ENCODE measurements around the gene TSSC4.
A peak's percentile ranks its signal among the peaks of the same experiment; 100 is the strongest.
"Not testable (repeated sequence)": the region's sequence is repeated elsewhere in the genome, so short reads cannot be mapped to it uniquely, and the experiment has no call there.

The TSSC4 gene

DNA sequence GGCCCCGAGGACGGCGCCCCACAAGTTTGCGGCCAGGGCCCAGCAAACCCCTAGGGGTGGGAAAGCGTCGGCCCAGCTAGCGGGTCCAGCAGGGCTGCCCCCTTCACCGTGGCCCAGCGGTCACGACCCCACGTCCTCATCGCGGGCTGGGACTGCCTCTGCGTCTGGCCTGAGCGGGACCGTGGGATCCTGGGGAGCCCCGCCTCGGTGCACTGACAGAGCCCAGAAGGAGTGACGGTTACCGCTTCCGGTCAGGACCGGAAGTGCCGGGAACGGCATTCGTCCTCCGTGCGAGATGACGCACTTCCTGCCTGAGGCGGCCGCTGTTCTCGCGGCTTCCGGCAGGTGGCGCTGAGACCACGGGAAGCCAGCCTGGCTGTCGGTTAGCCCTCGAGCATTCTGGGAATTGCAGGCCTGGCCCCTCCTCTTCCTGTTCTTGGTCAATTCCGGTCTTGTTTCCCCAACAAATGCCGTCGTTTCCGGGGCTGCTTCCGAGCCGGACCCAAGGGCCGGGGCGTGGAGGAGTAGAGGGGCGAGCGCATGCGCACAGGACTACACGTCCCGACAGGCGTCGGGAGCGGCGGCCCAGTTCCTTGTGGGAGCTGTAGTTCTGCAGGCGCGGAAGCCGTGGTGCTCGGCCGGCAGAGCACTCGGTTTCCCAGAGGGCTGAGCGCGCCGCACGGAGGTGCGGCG lies at the start of gene TSSC4:
TSSC4 (plus strand) TSS at position 682 of the 693 bp plus-strand sequence. CDS start 1,884 bp downstream, outside the sequence.
- H3K4me3 Mint-ChIP-seq: peak within 1 kb of the TSS; percentile 90 to 96
- H3K9me3 Mint-ChIP-seq: no peaks in the 10 kb centered on the region
- ATAC-seq: peak; percentile 88
- H3K27me3 Mint-ChIP-seq: no peaks in the 10 kb centered on the region
- peaks cover 30% of the 10 kb centered on the region for H3K4me1 Mint-ChIP-seq
- DNase-seq: peak; percentile 99 to 100
- H3K27ac Mint-ChIP-seq: peak within 1 kb of the TSS; percentile 95 to 99

DNA sequence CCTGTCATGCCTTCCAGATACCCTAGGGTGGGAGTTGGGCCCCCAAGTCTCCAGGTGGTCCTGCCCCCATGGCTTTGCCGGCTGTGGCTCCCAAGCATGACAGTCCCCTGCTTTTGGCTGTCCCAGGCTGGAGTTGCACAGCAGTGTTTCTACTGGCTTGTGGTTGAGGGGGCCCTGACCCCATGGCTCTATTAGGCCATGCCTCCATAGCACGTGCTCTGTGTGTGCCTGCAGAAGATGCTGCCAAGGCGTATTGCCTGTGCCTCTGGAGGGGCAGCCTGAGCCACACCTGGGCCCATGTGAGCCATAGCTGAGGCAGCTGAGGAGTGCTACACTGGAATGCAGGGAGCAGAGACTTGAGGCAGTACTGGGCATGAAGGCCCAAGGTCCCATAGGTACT lies 48.8 kb upstream of the TSSC4 start:
- peaks cover 5 to 28% of the 10 kb centered on the region in 2 donors for H3K9me3 Mint-ChIP-seq
- H3K27ac Mint-ChIP-seq: no peak overlapping the region
- no peaks in the 10 kb centered on the region for H3K4me1 Mint-ChIP-seq
- H3K27me3 Mint-ChIP-seq: no peaks in the 10 kb centered on the region
- H3K4me3 Mint-ChIP-seq: no peak overlapping the region
- ATAC-seq (no peak), DNase-seq (no peak)

DNA sequence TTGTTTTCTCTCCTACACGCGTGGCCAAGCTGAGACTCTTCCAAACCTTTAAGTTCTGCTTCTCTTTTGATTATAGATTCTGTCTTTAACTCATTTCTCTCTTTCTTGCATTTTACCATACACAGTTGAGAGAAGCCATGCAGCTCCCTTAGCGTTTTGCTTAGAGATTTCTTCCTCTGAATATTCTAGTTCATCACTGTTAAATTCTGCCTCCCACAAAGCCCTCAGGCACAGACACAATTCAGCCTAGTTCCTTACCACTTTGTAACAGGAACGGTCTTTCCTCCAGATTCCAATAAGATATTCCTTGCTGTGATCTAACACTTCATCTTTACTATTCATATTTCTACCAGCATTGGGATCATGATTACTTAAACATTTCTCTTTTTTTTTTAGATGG lies 48.1 kb upstream of the TSSC4 start:
- peaks cover 5 to 28% of the 10 kb centered on the region in 2 donors for H3K9me3 Mint-ChIP-seq
- no peaks in the 10 kb centered on the region for H3K27me3 Mint-ChIP-seq
- DNase-seq (no peak), ATAC-seq (no peak)
- H3K4me1 Mint-ChIP-seq: no peaks in the 10 kb centered on the region
- H3K27ac Mint-ChIP-seq: no peak overlapping the region
- no peak overlapping the region for H3K4me3 Mint-ChIP-seq

DNA sequence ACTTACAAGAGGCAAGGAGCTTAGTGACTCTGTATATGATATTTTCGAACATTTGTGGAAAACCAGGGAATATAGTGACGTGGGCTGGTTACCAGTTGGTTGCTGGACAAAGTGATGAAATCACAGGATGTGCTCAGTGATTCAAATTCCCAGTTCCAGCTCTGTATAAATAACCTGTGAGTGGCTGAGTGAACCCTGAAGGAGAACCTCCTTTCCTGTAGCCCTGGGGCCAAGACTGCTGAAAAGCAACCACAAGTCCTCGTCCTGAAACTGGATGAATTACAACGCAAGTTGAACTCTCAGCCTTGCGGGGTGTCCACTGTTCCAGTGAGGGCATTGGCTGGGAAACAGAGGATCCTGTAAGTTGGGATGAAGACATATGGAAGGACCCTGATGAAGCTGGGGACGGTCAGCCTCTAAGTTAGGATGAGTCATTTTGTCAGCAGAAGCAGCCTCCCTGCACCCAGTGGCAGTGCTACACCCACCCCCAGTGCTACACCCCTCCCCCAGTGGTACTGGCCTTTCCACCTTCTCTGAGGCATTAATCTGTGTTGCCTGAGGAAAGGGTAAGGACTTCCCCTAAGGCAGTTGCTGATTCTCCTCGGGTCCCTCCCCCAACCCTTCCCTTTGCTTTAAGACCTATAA lies 45.4 kb upstream of the TSSC4 start:
- Mint-ChIP-seq H3K9me3 (peaks cover 0 to 8% of the 10 kb centered on the region in 2 donors), H3K27ac (no peak overlapping the region), H3K4me1 (no peaks in the 10 kb centered on the region), H3K27me3 (no peaks in the 10 kb centered on the region), H3K4me3 (no peak overlapping the region)
- ATAC-seq (no peak), DNase-seq (no peak)

DNA sequence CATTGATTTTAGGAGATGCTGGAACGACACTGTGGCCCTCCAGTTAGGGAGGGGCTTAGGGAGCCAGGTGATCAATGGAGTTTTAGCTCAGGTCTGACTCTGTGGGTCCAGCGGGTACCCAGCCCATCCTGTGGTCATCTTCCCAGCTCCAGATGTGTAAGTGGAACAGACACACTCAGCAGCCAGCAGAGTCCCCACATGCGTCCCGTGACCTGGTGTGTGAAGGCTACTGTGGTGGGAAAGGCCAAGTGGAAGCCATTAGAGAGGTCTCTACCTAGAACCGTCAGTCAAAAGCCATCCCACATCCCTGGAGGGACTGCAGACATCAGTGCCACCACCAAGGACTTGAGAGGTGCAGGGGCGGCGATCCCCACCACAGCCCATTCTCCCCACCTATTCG lies 43.3 kb upstream of the TSSC4 start:
- DNase-seq (no peak), ATAC-seq (no peak)
- Mint-ChIP-seq H3K4me1 (no peaks in the 10 kb centered on the region), H3K9me3 (no peaks in the 10 kb centered on the region), H3K27ac (no peak overlapping the region), H3K27me3 (no peaks in the 10 kb centered on the region), H3K4me3 (no peak overlapping the region)

DNA sequence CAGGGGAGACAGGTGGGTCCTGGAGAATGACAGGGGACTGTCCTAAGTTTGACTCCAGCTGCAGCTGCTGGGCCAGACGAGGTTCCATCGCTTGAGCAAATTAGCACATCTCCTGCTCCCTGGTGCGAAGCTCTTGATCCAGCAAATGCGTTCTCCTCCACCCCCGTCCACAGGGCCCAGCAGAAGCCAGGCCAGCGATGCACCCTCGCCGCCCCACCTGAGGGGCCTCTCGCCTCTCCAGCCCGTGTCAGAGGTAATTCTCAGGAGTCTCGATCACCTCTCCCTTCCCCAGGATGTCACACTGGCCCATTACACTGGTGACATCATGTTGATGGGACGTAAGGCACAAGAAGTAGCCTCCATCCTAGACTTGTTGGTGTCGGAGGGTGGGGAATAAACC lies 42.9 kb upstream of the TSSC4 start:
- not testable (repeated sequence) for H3K4me1 Mint-ChIP-seq, H3K4me3 Mint-ChIP-seq, DNase-seq, H3K27ac Mint-ChIP-seq, H3K9me3 Mint-ChIP-seq, ATAC-seq, H3K27me3 Mint-ChIP-seq

DNA sequence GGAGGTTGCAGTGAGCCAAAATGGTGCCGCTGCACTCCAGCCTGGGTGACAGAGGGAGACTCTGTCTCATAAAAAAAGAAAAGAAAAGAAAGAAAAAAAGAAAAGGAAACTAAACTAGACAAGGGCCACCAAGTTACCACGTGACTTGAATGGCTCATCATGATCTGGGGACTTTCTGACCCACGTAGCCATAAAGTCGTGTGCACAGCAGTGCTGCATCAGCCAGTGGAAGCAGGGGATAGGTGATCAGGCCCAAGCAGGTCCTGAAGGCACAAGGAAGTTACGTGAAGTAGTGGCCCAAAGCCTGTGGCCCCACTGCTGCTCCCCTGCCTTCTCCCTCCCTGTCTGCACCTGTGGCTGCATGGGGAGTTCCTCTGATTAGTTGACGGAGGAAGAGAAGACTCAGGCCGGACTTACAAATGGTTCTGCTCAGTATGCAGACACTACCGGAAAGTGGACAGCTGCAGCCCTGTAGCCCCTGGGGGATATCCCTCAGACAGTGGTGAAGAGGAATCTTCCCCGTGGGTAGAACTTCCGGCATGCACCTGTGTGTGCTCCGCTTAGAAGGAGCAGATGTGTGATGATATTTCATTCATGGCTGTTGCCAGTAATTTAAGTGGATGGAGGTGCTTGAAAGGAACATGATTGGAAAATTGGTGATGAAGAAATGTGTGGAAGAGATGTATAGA lies 41.7 kb upstream of the TSSC4 start:
- ATAC-seq (no peak), DNase-seq (no peak)
- Mint-ChIP-seq H3K27me3 (no peaks in the 10 kb centered on the region), H3K9me3 (no peaks in the 10 kb centered on the region), H3K4me3 (no peak overlapping the region), H3K27ac (no peak overlapping the region), H3K4me1 (no peaks in the 10 kb centered on the region)

DNA sequence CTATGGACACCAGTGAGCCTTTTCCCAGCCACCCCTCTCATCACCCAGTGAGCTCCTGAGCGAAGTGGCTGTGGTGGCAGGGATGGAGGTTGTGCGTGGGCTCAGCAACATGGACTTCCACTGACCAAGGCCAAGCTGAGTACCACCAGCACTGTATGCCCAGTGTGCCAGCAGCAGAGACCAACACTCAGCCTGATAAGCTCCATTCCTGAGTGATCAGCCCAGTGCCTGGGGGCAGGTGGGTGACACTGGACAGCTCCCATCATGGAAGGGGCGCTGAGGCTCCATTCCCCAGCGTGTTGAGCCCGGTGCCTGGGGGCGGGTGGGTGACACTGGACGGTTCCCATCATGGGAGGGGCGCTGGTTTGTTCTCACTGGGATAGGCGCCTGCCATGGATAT lies 41.0 kb upstream of the TSSC4 start:
- H3K4me3 Mint-ChIP-seq: no peak overlapping the region
- H3K27ac Mint-ChIP-seq: no peak overlapping the region
- DNase-seq (no peak), ATAC-seq (no peak)
- no peaks in the 10 kb centered on the region for H3K27me3 Mint-ChIP-seq
- H3K9me3 Mint-ChIP-seq: no peaks in the 10 kb centered on the region
- H3K4me1 Mint-ChIP-seq: no peaks in the 10 kb centered on the region

DNA sequence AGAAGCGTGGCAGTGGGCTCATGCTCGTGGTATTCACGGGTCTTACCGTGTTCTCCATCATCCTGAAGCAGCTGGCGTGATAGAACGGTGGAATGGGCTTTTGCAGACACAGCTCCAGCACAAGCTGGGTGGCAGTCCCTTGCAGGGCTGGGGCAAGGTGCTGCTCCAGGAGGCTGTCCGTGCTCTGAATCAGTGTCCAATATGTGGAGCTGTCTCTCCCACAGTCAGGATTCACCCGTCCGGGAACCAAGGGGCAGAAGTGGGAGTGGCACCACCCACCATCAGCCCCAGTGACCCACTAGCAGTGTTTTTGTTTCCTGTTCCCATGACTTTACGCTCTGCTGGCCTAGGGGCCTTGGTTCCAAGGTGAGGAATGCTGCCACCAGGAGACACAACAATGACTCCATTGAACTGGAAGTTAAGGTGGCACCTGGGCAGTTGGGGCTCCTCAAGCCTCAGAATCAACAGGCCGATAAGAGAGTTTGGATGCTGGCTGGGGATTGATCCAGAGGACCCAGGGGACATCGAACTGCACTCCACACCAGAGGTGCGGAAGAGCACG lies 40.4 kb upstream of the TSSC4 start:
- H3K27ac Mint-ChIP-seq: no peak overlapping the region
- no peaks in the 10 kb centered on the region for H3K9me3 Mint-ChIP-seq
- no peak overlapping the region for H3K4me3 Mint-ChIP-seq
- no peaks in the 10 kb centered on the region for H3K27me3 Mint-ChIP-seq
- H3K4me1 Mint-ChIP-seq: no peaks in the 10 kb centered on the region
- DNase-seq (no peak), ATAC-seq (no peak)

DNA sequence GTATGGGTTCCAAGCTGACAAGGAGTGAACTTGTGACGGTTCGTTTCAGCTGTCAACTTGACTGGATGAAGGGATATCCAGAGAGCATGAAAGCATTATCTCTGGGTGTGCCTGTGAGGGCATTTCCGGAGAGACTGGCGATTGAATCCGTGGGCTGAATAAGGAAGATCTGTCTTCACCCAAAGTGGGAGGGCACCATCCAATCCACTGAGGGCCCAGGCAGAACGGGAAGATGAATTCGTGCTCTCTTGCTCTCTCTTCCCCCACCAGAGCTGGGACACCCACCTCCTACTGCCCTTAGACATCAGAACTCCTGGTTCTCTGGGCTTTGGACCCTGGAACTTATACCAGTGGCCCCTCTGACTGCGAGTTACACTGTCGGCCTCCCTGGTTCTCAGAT lies 39.0 kb upstream of the TSSC4 start:
- Mint-ChIP-seq H3K4me1 (no peaks in the 10 kb centered on the region), H3K27ac (no peak overlapping the region), H3K9me3 (no peaks in the 10 kb centered on the region), H3K27me3 (peaks cover under 1% of the 10 kb centered on the region), H3K4me3 (no peak overlapping the region)
- no peak for DNase-seq
- ATAC-seq: no peak

DNA sequence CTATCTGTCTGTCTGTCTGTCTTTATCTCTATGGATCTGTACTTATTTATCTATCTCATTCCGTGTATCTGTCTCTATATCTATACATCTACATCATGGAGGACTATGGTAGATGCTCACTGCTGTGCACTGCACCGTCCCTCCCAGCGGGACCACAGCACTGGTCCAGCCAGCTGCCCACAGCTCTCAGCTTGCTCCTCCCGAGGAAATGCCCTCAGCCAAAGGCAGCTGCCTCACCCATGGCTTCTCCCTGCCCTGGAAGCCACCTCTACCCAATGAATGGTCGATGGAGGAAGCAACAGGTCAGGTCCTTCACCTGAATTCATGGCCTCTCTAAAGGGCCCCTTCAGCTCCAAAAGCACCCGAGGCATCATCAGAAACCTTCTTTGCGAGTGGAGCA lies 38.1 kb upstream of the TSSC4 start:
- Mint-ChIP-seq H3K27ac (no peak overlapping the region), H3K9me3 (no peaks in the 10 kb centered on the region), H3K4me3 (no peak overlapping the region), H3K27me3 (peaks cover 8% of the 10 kb centered on the region), H3K4me1 (no peaks in the 10 kb centered on the region)
- ATAC-seq: no peak
- DNase-seq: no peak

DNA sequence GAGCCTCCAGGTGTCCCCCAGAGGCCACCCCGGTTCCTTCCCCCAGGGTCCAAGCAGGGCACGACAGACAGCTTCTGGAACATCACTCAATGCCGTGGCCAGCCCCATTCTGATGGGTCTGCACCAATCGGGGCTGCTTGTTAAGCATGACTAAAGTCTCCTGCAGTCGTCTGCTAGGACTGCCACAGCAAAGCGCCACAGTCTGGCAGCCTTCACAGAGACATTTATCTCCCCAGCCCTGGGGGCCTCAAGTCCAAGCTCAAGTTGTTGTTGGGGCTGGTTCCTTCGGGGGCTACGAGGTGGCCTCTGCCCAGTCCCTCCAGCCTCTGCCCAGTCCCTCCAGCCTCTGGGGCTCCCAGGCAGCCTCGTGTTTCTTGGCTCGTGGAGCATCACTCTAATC lies 37.4 kb upstream of the TSSC4 start:
- Mint-ChIP-seq H3K4me1 (no peaks in the 10 kb centered on the region), H3K27me3 (peaks cover 8% of the 10 kb centered on the region), H3K9me3 (no peaks in the 10 kb centered on the region), H3K4me3 (no peak overlapping the region), H3K27ac (no peak overlapping the region)
- DNase-seq: no peak
- no peak for ATAC-seq

DNA sequence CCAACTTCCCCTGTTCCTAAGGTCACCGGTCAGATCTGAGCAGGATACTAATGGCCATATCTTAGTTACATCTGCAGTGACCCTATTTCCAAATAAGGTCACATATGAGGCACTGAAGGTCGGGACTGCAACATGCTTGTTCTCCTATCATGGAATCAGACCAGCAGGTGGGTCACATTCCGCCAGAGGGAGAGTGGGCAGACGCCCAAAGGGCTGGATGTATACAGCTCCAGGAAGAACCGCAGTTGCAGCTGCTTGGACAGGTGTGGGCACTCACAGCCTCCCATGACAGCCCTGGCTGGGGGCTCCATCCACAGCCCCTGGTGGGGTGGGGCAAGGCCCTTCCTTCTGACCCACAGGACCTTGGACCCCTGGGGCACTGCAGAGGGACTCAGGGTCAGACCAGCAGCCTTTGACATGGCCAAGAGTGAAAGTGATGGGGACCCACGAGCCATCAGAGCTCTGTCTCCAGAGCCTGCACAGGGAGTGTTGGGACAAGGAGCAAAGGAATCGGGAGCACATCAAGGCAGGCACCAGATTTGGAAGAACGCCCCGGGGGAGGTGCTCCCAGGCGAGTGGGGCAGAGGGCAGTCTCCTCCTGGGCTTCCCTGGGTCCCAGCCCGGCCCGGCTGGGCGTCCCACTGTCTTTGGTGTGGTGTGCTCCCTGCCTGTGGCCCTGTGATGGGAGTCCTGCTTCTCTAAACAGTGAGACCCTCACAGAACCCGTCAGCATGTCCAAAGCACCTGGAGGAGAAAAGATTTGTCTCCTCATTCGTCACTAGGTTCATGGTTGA lies 36.8 kb upstream of the TSSC4 start:
- ATAC-seq (no peak), DNase-seq (no peak)
- Mint-ChIP-seq H3K27me3 (peaks cover 8% of the 10 kb centered on the region), H3K27ac (no peak overlapping the region), H3K4me1 (no peaks in the 10 kb centered on the region), H3K4me3 (no peak overlapping the region), H3K9me3 (no peaks in the 10 kb centered on the region)

DNA sequence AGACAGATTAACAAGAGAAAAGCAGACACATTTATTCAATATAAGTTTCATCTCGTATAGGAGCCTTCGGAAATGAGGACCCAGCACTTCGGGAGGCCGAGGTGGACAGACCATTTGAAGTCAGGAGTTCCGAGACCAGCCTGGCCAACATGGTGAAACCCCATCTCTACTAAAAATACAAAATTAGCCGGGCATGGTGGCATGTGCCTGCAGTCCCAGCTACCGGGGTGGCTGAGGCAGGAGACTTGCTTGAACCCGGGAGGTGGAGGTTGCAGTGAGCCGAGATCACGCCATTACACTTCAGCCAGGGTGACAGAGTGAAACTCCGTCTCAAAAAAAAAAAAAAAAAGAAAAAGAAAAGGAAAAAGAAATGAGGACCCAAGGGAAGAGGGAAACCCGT lies 36.2 kb upstream of the TSSC4 start:
- not testable (repeated sequence) for DNase-seq, H3K4me3 Mint-ChIP-seq, H3K27me3 Mint-ChIP-seq, H3K9me3 Mint-ChIP-seq, H3K27ac Mint-ChIP-seq, H3K4me1 Mint-ChIP-seq, ATAC-seq

DNA sequence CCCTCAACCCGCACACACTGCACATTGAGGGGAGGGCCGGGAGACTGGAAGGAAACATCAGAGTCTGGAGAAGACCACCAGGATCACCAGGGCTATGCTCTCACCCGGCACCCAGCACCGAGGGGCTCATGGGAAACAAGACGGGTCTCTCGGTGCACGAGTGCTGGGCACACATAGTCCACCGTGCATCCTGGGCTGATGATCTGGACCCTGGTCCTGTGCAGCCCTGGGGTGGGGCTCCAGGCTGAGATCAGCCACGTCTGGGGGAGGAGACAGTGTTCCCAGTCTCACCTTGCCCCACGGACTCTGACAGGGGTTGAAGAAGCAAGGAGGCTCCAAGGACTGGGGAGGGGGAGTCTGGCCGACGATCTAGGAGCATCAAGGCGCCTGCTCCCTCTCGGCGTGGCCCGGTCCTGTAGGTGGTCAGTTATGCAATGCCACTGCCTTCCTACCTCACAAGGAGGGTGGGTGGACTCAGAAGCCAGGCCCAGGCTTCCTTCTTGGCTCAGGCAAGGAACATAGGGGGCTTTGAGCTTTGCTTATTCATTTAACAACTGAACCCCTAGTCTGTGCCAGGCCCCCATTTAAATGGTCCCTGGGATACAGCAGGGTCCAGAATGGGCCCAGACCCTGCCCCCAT lies 34.9 kb upstream of the TSSC4 start:
- H3K27me3 Mint-ChIP-seq: peaks cover 8% of the 10 kb centered on the region
- peak overlapping the region in 1 of 2 donors; percentile 64 for H3K27ac Mint-ChIP-seq
- DNase-seq (no peak), ATAC-seq (no peak)
- H3K4me3 Mint-ChIP-seq: no peak overlapping the region
- no peaks in the 10 kb centered on the region for H3K4me1 Mint-ChIP-seq
- H3K9me3 Mint-ChIP-seq: no peaks in the 10 kb centered on the region

All from stimulated activated naive CD8-positive, alpha-beta T cell treated with anti-CD3 and anti-CD28 coated beads, Interleukin-15, amount 100 ng/mL, for 72 hours (primary cell).